GM23338 (cell line): ENCODE data around the gene GOLGA2. TPM values are rescaled to one million over a fixed set of nuclear protein-coding genes. Genes with fewer than 3 reads are reported as not detected.

Source experiments
- ATAC-seq: fragments of 200-7000 bp; cut with Tn5 transposase; 3 replicates; pipeline ENCODE4 v1.9.1; 2020
- DNase-seq: peaks from one replicate; pipeline ENCODE4 v3.0.0-alpha.2; 2015; ENCODE audit warnings: low spot score
- H2AFZ ChIP-seq: fragments of 200-600 bp; sonication (generic); 2 replicates; pipeline ENCODE4 v1.8.0; 2016; ENCODE audit warnings: antibody characterized with exemption, mild to moderate bottlenecking, moderate library complexity
- H3F3A ChIP-seq: fragments of 200-600 bp; sonication (generic); replicated peaks from 2 replicates; pipeline ENCODE4 v1.8.0; 2017; ENCODE audit warnings: antibody characterized with exemption, mixed run types, low read depth
- H3K27ac ChIP-seq: fragments of 200-600 bp; sonication (generic); 2 replicates; pipeline ENCODE4 v1.6.1; 2016; ENCODE audit warnings: low read depth
- H3K27me3 ChIP-seq: fragments of 200-600 bp; sonication (generic); 2 replicates; pipeline ENCODE4 v1.8.0; 2016; ENCODE audit warnings: mild to moderate bottlenecking, mixed run types, moderate library complexity; ENCODE audit not compliant: insufficient read depth
- H3K36me3 ChIP-seq: fragments of 200-600 bp; sonication (generic); 2 replicates; pipeline ENCODE4 v1.8.0; 2016; ENCODE audit warnings: mild to moderate bottlenecking; ENCODE audit not compliant: insufficient read depth
- H3K4me1 ChIP-seq: fragments of 200-600 bp; sonication (generic); 2 replicates; pipeline ENCODE4 v1.8.0; 2016; ENCODE audit warnings: mild to moderate bottlenecking, moderate library complexity; ENCODE audit not compliant: insufficient read depth
- H3K4me2 ChIP-seq: fragments of 200-600 bp; sonication (generic); 2 replicates; pipeline ENCODE4 v1.7.1; 2017; ENCODE audit warnings: mixed run types
- H3K4me3 ChIP-seq: fragments of 200-600 bp; sonication (generic); 2 replicates; pipeline ENCODE4 v1.6.1; 2016; ENCODE audit warnings: mixed run types
- H3K79me2 ChIP-seq: fragments of 200-600 bp; sonication (generic); replicated peaks from 2 replicates; pipeline ENCODE4 v1.8.0; 2017; ENCODE audit warnings: mild to moderate bottlenecking; ENCODE audit not compliant: insufficient read depth
- H3K9me2 ChIP-seq: fragments of 200-600 bp; sonication (generic); 2 replicates; pipeline ENCODE4 v1.8.0; 2017; ENCODE audit not compliant: insufficient read depth
- H4K20me1 ChIP-seq: fragments of 200-600 bp; sonication (generic); replicated peaks from 2 replicates; pipeline ENCODE4 v1.8.0; 2017; ENCODE audit warnings: mild to moderate bottlenecking; ENCODE audit not compliant: insufficient read depth
- H3K27ac Mint-ChIP-seq: 2 replicates; pipeline ENCODE4 v1.8.0; 2020; ENCODE audit warnings: inconsistent platforms, mild to moderate bottlenecking, moderate library complexity, mixed read lengths
- H3K27me3 Mint-ChIP-seq: 3 replicates; pipeline ENCODE4 v1.8.0; 2022; ENCODE audit warnings: low read depth, mild to moderate bottlenecking, moderate library complexity, mixed read lengths, inconsistent platforms; ENCODE audit not compliant: insufficient read depth, poor library complexity
- H3K36me3 Mint-ChIP-seq: 3 replicates; pipeline ENCODE4 v1.8.0; 2021; ENCODE audit warnings: low read depth, mild to moderate bottlenecking, inconsistent platforms, moderate library complexity, mixed read lengths
- H3K4me1 Mint-ChIP-seq: 3 replicates; pipeline ENCODE4 v1.8.0; 2020; ENCODE audit warnings: mild to moderate bottlenecking, inconsistent platforms, mixed read lengths
- H3K4me3 Mint-ChIP-seq: 3 replicates; pipeline ENCODE4 v1.8.0; 2021; ENCODE audit warnings: moderate library complexity, mild to moderate bottlenecking, inconsistent platforms, mixed read lengths
- H3K9me3 Mint-ChIP-seq: 3 replicates; pipeline ENCODE4 v1.8.0; 2020; ENCODE audit warnings: moderate library complexity, mild to moderate bottlenecking, inconsistent platforms, mixed read lengths
- CREB1 ChIP-seq: fragments of 250-450 bp; sonication (Bioruptor Pico); IDR thresholded peaks from 2 replicates; pipeline ENCODE4 v1.5.0; 2020; ENCODE audit warnings: low read depth, mild to moderate bottlenecking, moderate library complexity
- EZH2 ChIP-seq: fragments of 200-600 bp; sonication (generic); IDR thresholded peaks from one replicate; pipeline ENCODE4 v1.8.0; 2017; ENCODE audit warnings: antibody characterized with exemption, mild to moderate bottlenecking, low read depth; ENCODE audit not compliant: unreplicated experiment
- EZH2phosphoT487 ChIP-seq: fragments of 200-600 bp; sonication (generic); IDR thresholded peaks from one replicate; pipeline ENCODE4 v1.8.1; 2018; ENCODE audit warnings: antibody characterized with exemption; ENCODE audit not compliant: unreplicated experiment
- JUNB ChIP-seq: IDR thresholded peaks from one replicate; pipeline ENCODE4 v1.6.1; 2016; ENCODE audit warnings: antibody characterized with exemption; ENCODE audit not compliant: unreplicated experiment
- NANOG ChIP-seq: IDR thresholded peaks from 2 replicates; pipeline ENCODE4 v1.6.1; 2016; ENCODE audit warnings: antibody characterized with exemption, borderline replicate concordance
- POLR2AphosphoS5 ChIP-seq: IDR thresholded peaks from 2 replicates; pipeline ENCODE4 v1.6.1; 2016; ENCODE audit warnings: antibody characterized with exemption, low read depth
- STAT1 ChIP-seq: IDR thresholded peaks from one replicate; pipeline ENCODE4 v1.6.1; 2016; ENCODE audit warnings: antibody characterized with exemption; ENCODE audit not compliant: unreplicated experiment
- ZNF114 ChIP-seq: fragments of 250-450 bp; sonication (Bioruptor Pico); IDR thresholded peaks from 2 replicates; pipeline ENCODE4 v1.5.0; 2020; ENCODE audit warnings: mild to moderate bottlenecking, moderate library complexity
- ZNF331 ChIP-seq: fragments of 250-450 bp; sonication (Bioruptor Pico); IDR thresholded peaks from 2 replicates; pipeline ENCODE4 v1.5.0; 2020; ENCODE audit warnings: low read depth, mild to moderate bottlenecking, moderate library complexity
- polyA plus RNA-seq: library from polyadenylated mRNA; unstranded; fragments of >200 nt; fragmentation: Nextera tagmentation; extraction: Ambion mirVana; gene quantifications from 2 replicates; pipeline ENCODE4 v1.2.1, GENCODE V29; 2016
- total RNA-seq: library from RNA; depleted of rRNA; stranded (reverse); fragments of >200 nt; shearing (Covaris generic); gene quantifications from 2 replicates; pipeline ENCODE4 v1.2.3, GENCODE V29; 2014
- TF ChIP-seq, protein P1 (sequence below): IDR thresholded peaks from 2 replicates; pipeline ENCODE4 v1.6.1; 2016; ENCODE audit warnings: antibody characterized with exemption
- TF ChIP-seq, protein P2 (sequence below): IDR thresholded peaks from one replicate; pipeline ENCODE4 v1.6.1; 2018; ENCODE audit warnings: antibody characterized with exemption; ENCODE audit not compliant: unreplicated experiment
- TF ChIP-seq, protein P3 (sequence below), 2 experiments: fragments of 200-600 bp in 1 of 2; sonication (generic) in 1 of 2; conservative IDR thresholded peaks; 2 replicates each; pipeline versions ENCODE4 v1.5.1 to v1.6.1; 2016 to 2017; ENCODE audit warnings: antibody characterized with exemption in 2 of 2, low read depth in 2 of 2, mild to moderate bottlenecking in 2 of 2, moderate library complexity in 1 of 2

GOLGA2 gene
- total and polyA plus RNA-seq, 2 experiments from 2014 or later: 32.6 to 48.4 TPM

DNA sequence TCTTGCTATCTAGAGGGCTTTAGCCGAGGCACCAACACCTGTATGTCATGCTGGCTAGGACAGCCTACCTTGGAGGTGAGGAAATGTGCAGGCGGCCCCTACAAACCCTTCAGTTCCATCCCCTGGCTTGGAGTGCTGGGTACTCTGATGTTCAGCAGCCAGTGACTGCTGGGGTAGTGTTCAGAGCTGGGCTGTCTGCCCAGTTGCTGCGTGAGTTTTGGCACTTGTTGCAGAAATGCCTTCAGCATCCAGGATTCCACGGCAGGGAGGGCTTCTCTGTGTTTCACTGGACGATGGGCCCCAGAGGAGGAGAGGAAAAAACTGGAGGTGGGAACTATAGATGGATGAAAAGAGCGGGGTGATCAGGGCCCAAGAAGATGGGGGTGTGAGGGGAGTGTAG is 10.6 kb upstream of the GOLGA2 start (continued):
- TF ChIP-seq, protein P1, sequence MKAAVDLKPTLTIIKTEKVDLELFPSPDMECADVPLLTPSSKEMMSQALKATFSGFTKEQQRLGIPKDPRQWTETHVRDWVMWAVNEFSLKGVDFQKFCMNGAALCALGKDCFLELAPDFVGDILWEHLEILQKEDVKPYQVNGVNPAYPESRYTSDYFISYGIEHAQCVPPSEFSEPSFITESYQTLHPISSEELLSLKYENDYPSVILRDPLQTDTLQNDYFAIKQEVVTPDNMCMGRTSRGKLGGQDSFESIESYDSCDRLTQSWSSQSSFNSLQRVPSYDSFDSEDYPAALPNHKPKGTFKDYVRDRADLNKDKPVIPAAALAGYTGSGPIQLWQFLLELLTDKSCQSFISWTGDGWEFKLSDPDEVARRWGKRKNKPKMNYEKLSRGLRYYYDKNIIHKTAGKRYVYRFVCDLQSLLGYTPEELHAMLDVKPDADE: no peak
- TF ChIP-seq EZH2phosphoT487: no peak
- TF ChIP-seq, protein P2, sequence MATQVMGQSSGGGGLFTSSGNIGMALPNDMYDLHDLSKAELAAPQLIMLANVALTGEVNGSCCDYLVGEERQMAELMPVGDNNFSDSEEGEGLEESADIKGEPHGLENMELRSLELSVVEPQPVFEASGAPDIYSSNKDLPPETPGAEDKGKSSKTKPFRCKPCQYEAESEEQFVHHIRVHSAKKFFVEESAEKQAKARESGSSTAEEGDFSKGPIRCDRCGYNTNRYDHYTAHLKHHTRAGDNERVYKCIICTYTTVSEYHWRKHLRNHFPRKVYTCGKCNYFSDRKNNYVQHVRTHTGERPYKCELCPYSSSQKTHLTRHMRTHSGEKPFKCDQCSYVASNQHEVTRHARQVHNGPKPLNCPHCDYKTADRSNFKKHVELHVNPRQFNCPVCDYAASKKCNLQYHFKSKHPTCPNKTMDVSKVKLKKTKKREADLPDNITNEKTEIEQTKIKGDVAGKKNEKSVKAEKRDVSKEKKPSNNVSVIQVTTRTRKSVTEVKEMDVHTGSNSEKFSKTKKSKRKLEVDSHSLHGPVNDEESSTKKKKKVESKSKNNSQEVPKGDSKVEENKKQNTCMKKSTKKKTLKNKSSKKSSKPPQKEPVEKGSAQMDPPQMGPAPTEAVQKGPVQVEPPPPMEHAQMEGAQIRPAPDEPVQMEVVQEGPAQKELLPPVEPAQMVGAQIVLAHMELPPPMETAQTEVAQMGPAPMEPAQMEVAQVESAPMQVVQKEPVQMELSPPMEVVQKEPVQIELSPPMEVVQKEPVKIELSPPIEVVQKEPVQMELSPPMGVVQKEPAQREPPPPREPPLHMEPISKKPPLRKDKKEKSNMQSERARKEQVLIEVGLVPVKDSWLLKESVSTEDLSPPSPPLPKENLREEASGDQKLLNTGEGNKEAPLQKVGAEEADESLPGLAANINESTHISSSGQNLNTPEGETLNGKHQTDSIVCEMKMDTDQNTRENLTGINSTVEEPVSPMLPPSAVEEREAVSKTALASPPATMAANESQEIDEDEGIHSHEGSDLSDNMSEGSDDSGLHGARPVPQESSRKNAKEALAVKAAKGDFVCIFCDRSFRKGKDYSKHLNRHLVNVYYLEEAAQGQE: no peak
- TF ChIP-seq ZNF331: no peak
- TF ChIP-seq STAT1: no peak
- no peak for TF ChIP-seq CREB1 (CRISPR knock-in tag)
- no peak for TF ChIP-seq ZNF114 (CRISPR knock-in tag)
- TF ChIP-seq EZH2: no peak
- no peak for TF ChIP-seq POLR2AphosphoS5
- TF ChIP-seq NANOG: no peak
- TF ChIP-seq, protein P3, sequence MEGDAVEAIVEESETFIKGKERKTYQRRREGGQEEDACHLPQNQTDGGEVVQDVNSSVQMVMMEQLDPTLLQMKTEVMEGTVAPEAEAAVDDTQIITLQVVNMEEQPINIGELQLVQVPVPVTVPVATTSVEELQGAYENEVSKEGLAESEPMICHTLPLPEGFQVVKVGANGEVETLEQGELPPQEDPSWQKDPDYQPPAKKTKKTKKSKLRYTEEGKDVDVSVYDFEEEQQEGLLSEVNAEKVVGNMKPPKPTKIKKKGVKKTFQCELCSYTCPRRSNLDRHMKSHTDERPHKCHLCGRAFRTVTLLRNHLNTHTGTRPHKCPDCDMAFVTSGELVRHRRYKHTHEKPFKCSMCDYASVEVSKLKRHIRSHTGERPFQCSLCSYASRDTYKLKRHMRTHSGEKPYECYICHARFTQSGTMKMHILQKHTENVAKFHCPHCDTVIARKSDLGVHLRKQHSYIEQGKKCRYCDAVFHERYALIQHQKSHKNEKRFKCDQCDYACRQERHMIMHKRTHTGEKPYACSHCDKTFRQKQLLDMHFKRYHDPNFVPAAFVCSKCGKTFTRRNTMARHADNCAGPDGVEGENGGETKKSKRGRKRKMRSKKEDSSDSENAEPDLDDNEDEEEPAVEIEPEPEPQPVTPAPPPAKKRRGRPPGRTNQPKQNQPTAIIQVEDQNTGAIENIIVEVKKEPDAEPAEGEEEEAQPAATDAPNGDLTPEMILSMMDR (conservative IDR thresholded peaks at IDR 0.05; ENCODE audit: low read depth in 2 of 2): no peak

DNA sequence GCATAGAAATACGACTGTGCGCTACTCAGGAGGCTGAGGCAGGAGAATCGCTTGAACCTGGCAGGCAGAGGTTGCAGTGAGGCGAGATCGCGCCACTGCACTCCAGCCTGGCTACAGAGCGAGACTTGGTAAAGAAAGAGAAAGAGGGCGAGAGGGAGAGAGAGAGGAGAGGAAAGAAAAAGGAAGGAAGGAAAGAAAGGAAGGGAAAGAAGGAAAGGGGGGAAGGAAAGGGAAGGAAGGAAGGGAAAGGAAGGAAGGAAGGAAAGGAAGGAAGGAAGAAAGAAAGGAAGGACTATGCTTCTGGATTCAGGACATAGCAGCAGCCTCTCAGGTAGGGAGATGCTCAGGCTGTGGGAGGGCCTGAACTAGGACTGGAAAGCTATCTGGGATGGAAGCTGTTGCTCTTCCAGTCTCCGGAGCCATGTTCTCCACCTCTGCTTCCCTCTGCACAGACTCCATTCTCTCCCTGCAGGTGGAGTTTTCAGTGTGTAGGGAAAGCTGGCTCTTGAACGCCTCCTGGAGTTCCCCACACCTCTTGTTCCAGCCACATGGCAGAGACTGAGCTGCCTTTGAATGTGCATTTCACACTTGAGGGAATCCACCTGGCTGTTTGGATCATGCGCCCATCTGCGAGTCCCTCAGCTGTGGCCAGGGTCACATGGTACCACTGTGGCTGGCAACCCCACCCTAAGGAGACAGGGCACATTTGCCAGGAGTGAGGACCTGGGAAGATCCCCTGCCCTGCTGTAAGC is 9.4 kb upstream of the GOLGA2 start:
- peaks cover 1% of the 10 kb centered on the region for H3K27me3 Mint-ChIP-seq
- no peaks in the 10 kb centered on the region for H3K27me3 ChIP-seq
- no peak for TF ChIP-seq JUNB
- TF ChIP-seq, protein P3 (conservative IDR thresholded peaks at IDR 0.05; ENCODE audit: low read depth in 2 of 2): peak in 1 of 2 experiments; percentile 19; a peak in 1 of 4 replicates
- no peak overlapping the region for H2AFZ ChIP-seq
- H3K4me2 ChIP-seq: no peak overlapping the region
- H3F3A ChIP-seq: no peaks in the 10 kb centered on the region
- H3K36me3 Mint-ChIP-seq: peaks cover 17% of the 10 kb centered on the region
- no peaks in the 10 kb centered on the region for H3K4me1 Mint-ChIP-seq
- H3K27ac ChIP-seq: no peak overlapping the region
- H4K20me1 ChIP-seq: no peaks in the 10 kb centered on the region; the same call in 1 of the 2 replicates
- no peaks in the 10 kb centered on the region for H3K9me2 ChIP-seq
- H3K4me3 Mint-ChIP-seq: no peak overlapping the region
- no peaks in the 10 kb centered on the region; the same call in 2 of the 3 replicates for H3K9me3 Mint-ChIP-seq
- H3K36me3 ChIP-seq: no peaks in the 10 kb centered on the region
- H3K4me3 ChIP-seq: no peak overlapping the region
- no peak overlapping the region for H3K27ac Mint-ChIP-seq
- H3K4me1 ChIP-seq: no peaks in the 10 kb centered on the region
- DNase-seq (no peak), ATAC-seq (no peak)
- no peaks in the 10 kb centered on the region for H3K79me2 ChIP-seq
